ENCODE data around the gene VAV2. TPM values are rescaled to one million over a fixed set of nuclear protein-coding genes. Genes with fewer than 3 reads are reported as not detected.

The VAV2 gene
- total and polyA plus RNA-seq, 5 donors from 2014 or later = 0.24 to 0.67 (median 0.37) TPM; not detected in 1

DNA sequence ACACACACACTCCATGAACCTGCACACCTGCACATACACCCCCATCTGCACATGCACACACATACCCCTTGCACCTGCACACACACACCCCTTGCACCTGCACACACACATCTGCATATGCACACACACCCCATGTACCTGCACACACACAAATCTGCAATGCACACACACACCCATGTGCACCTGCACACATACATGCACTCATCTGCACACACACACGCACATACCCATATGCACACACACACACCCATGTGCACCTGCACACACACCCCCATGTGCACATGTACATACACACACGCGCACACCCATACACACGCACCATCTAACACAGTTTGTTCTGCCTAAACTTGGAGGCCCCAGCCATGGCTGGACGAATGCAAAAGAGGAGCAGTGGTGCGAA, 138.1 kb downstream of the VAV2 start:
- ATAC-seq (ENCODE audit: low read depth in 2 of 2) (no peak), DNase-seq (no peak)
- H3K27ac ChIP-seq (ENCODE audit: insufficient read depth, low read length, poor library complexity, severe bottlenecking) = no peak overlapping the region
- no peaks in the 10 kb centered on the region for H3K36me3 Mint-ChIP-seq
- H3K27me3 ChIP-seq (ENCODE audit: control insufficient read depth, insufficient read depth, low read length) = no peaks in the 10 kb centered on the region
- H3K4me3 ChIP-seq (ENCODE audit: low read depth, low read length) = no peak overlapping the region
- H3K27me3 Mint-ChIP-seq = no peaks in the 10 kb centered on the region
- H3K36me3 ChIP-seq (ENCODE audit: control insufficient read depth, insufficient read depth, low read length) = no peaks in the 10 kb centered on the region
- H3K4me1 ChIP-seq (ENCODE audit: control insufficient read depth, insufficient read depth, low read length, poor library complexity, severe bottlenecking) = no peaks in the 10 kb centered on the region
- H3K4me1 Mint-ChIP-seq = peaks cover 0 to 3% (median under 1%) of the 10 kb centered on the region in 4 donors
- no peaks in the 10 kb centered on the region for H3K9me3 ChIP-seq (ENCODE audit: control insufficient read depth in 2 of 2, low read length in 2 of 2)
- H3K4me3 Mint-ChIP-seq = no peak overlapping the region
- H3K9me3 Mint-ChIP-seq = no peaks in the 10 kb centered on the region
- H3K27ac Mint-ChIP-seq = peak overlapping the region in 1 of 3 donors; percentile 18

DNA sequence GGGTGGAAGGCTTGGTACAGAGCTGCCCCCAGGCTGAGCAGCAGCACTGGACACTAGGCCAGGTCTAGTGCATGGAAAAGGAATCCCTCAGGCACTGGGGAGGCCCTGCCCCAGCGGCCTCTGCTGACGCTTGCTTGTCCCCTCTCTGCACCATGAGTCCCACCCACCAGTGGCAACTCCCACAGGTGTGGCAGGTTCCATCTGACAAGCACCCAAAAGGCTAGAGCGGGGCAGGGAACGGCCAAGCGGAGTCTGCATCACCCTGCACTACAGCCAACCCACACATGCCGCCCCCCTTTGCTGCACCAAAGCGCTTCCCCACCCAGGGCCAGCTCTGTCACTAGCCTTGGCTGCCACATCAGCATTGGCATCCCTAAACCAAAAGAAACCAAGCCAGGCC, 138.8 kb downstream of the VAV2 start:
- Histone ChIP-seq H3K27me3 (ENCODE audit: control insufficient read depth, insufficient read depth, low read length) (no peaks in the 10 kb centered on the region), H3K4me3 (ENCODE audit: low read depth, low read length) (no peak overlapping the region), H3K4me1 (ENCODE audit: control insufficient read depth, insufficient read depth, low read length, poor library complexity, severe bottlenecking) (no peaks in the 10 kb centered on the region), H3K27ac (ENCODE audit: insufficient read depth, low read length, poor library complexity, severe bottlenecking) (no peak overlapping the region), H3K36me3 (ENCODE audit: control insufficient read depth, insufficient read depth, low read length) (no peaks in the 10 kb centered on the region), H3K9me3 (ENCODE audit: control insufficient read depth in 2 of 2, low read length in 2 of 2) (no peaks in the 10 kb centered on the region)
- H3K4me1 Mint-ChIP-seq = peaks cover 0 to 3% (median under 1%) of the 10 kb centered on the region in 4 donors
- H3K4me3 Mint-ChIP-seq = no peak overlapping the region
- DNase-seq = no peak
- no peak overlapping the region for H3K27ac Mint-ChIP-seq
- no peaks in the 10 kb centered on the region for H3K9me3 Mint-ChIP-seq
- no peaks in the 10 kb centered on the region for H3K36me3 Mint-ChIP-seq
- no peak for ATAC-seq (ENCODE audit: low read depth in 2 of 2)
- H3K27me3 Mint-ChIP-seq = no peaks in the 10 kb centered on the region

GRCh38 chr9:133852431-133852830, 139.7 kb downstream of the VAV2 start:
- no peak overlapping the region for H3K27ac Mint-ChIP-seq
- H3K27ac ChIP-seq (ENCODE audit: insufficient read depth, low read length, poor library complexity, severe bottlenecking) = no peak overlapping the region
- no peaks in the 10 kb centered on the region for H3K9me3 Mint-ChIP-seq
- no peaks in the 10 kb centered on the region for H3K36me3 Mint-ChIP-seq
- no peaks in the 10 kb centered on the region for H3K36me3 ChIP-seq (ENCODE audit: control insufficient read depth, insufficient read depth, low read length)
- no peaks in the 10 kb centered on the region for H3K4me1 ChIP-seq (ENCODE audit: control insufficient read depth, insufficient read depth, low read length, poor library complexity, severe bottlenecking)
- H3K9me3 ChIP-seq (ENCODE audit: control insufficient read depth in 2 of 2, low read length in 2 of 2) = no peaks in the 10 kb centered on the region
- ATAC-seq (ENCODE audit: low read depth in 2 of 2) (no peak), DNase-seq (no peak)
- no peak overlapping the region for H3K4me3 ChIP-seq (ENCODE audit: low read depth, low read length)
- peaks cover 0 to 3% (median under 1%) of the 10 kb centered on the region in 4 donors for H3K4me1 Mint-ChIP-seq
- H3K27me3 Mint-ChIP-seq = no peaks in the 10 kb centered on the region
- no peak overlapping the region for H3K4me3 Mint-ChIP-seq
- H3K27me3 ChIP-seq (ENCODE audit: control insufficient read depth, insufficient read depth, low read length) = no peaks in the 10 kb centered on the region

GRCh38 chr9:133851693-133852092, 140.4 kb downstream of the VAV2 start:
- Mint-ChIP-seq H3K36me3 (no peaks in the 10 kb centered on the region), H3K27me3 (no peaks in the 10 kb centered on the region), H3K4me1 (peaks cover 0 to 3% (median under 1%) of the 10 kb centered on the region in 4 donors), H3K4me3 (no peak overlapping the region), H3K27ac (no peak overlapping the region), H3K9me3 (no peaks in the 10 kb centered on the region)
- Histone ChIP-seq H3K36me3 (ENCODE audit: control insufficient read depth, insufficient read depth, low read length) (no peaks in the 10 kb centered on the region), H3K9me3 (ENCODE audit: control insufficient read depth in 2 of 2, low read length in 2 of 2) (no peaks in the 10 kb centered on the region), H3K4me3 (ENCODE audit: low read depth, low read length) (no peak overlapping the region), H3K27ac (ENCODE audit: insufficient read depth, low read length, poor library complexity, severe bottlenecking) (no peak overlapping the region), H3K4me1 (ENCODE audit: control insufficient read depth, insufficient read depth, low read length, poor library complexity, severe bottlenecking) (no peaks in the 10 kb centered on the region), H3K27me3 (ENCODE audit: control insufficient read depth, insufficient read depth, low read length) (no peaks in the 10 kb centered on the region)
- no peak for ATAC-seq (ENCODE audit: low read depth in 2 of 2)
- no peak for DNase-seq

DNA sequence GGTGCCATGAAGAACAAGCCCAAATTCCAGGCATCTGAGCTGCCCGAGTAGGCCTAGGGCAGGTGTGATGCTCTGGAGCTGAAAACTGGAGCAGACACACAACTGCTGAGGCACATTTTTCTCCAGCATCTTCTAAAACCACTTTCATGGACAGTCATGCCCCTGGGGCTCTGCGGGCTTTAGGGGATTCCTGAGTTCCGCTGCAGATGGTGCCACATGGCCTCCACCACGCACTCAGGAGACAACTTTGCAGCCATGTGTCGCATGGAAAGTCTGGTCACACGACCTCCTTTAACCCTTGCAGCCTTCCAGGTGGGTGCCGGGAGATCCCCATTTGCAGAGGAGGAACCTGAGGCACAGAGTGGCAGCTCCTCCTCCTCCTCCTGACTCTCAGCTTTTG, 141.2 kb downstream of the VAV2 start:
- H3K9me3 Mint-ChIP-seq = no peaks in the 10 kb centered on the region
- H3K27me3 ChIP-seq (ENCODE audit: control insufficient read depth, insufficient read depth, low read length) = no peaks in the 10 kb centered on the region
- no peak overlapping the region for H3K27ac ChIP-seq (ENCODE audit: insufficient read depth, low read length, poor library complexity, severe bottlenecking)
- H3K4me3 Mint-ChIP-seq = no peak overlapping the region
- no peak overlapping the region for H3K27ac Mint-ChIP-seq
- no peaks in the 10 kb centered on the region for H3K36me3 ChIP-seq (ENCODE audit: control insufficient read depth, insufficient read depth, low read length)
- no peaks in the 10 kb centered on the region for H3K4me1 ChIP-seq (ENCODE audit: control insufficient read depth, insufficient read depth, low read length, poor library complexity, severe bottlenecking)
- no peaks in the 10 kb centered on the region for H3K9me3 ChIP-seq (ENCODE audit: control insufficient read depth in 2 of 2, low read length in 2 of 2)
- H3K4me1 Mint-ChIP-seq = peaks cover 0 to 3% (median under 1%) of the 10 kb centered on the region in 4 donors
- no peak overlapping the region for H3K4me3 ChIP-seq (ENCODE audit: low read depth, low read length)
- no peaks in the 10 kb centered on the region for H3K36me3 Mint-ChIP-seq
- no peak for DNase-seq
- ATAC-seq (ENCODE audit: low read depth in 2 of 2) = no peak
- no peaks in the 10 kb centered on the region for H3K27me3 Mint-ChIP-seq

DNA sequence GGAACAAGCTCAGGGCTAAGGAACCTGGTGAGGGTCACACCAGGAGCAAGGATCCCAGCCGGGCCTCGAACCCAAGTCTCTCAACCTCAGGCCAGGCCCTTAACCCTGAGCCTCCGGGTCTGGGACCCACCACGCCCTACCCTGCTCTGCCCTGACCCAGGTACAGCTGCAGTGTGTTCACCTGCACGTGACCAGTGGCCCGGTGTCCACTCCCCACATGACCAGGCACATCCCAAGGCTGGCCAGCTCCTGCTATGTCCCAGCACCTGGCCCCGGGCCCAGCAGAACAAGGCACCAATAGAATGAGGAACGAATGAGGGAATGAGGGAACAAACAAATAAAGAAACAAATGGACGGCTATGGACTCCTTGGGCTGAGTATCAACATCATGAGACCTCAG, 142.0 kb downstream of the VAV2 start:
- no peak for DNase-seq
- Histone ChIP-seq H3K27me3 (ENCODE audit: control insufficient read depth, insufficient read depth, low read length) (no peaks in the 10 kb centered on the region), H3K4me1 (ENCODE audit: control insufficient read depth, insufficient read depth, low read length, poor library complexity, severe bottlenecking) (no peaks in the 10 kb centered on the region), H3K9me3 (ENCODE audit: control insufficient read depth in 2 of 2, low read length in 2 of 2) (no peaks in the 10 kb centered on the region), H3K36me3 (ENCODE audit: control insufficient read depth, insufficient read depth, low read length) (no peaks in the 10 kb centered on the region), H3K4me3 (ENCODE audit: low read depth, low read length) (no peak overlapping the region), H3K27ac (ENCODE audit: insufficient read depth, low read length, poor library complexity, severe bottlenecking) (no peak overlapping the region)
- Mint-ChIP-seq H3K27me3 (no peaks in the 10 kb centered on the region), H3K36me3 (no peaks in the 10 kb centered on the region), H3K4me3 (no peak overlapping the region), H3K27ac (no peak overlapping the region), H3K9me3 (no peaks in the 10 kb centered on the region), H3K4me1 (peaks cover 0 to 3% (median under 1%) of the 10 kb centered on the region in 4 donors)
- no peak for ATAC-seq (ENCODE audit: low read depth in 2 of 2)

DNA sequence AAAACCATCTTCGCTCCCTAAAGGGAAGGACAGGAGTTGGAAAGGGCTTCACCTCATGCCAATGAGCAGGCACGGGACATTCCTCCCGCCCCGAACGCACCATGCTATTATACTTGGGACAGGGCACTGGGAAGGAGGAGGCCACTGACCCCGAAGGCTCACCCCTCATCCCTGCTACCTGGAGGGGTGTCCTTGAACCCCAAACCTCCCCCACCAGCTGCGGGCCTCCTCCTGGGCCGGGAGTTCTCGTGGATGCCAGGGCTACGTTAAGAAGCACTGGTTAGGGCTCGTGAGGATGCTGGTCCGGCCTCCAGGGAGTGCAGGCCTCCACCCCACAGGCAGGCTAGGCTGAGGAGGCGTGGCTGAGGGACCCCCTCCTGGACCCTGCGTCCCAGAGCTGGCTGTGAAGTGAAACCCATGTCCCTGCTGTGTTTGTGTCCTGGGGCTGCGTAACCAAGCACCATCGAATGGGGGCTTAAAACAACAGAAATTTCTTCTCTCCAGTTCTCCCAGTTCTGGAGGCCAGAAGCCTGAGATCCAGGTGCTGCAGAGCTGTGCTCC, 142.9 kb downstream of the VAV2 start:
- peaks cover 0 to 5% (median under 1%) of the 10 kb centered on the region in 4 donors for H3K4me1 Mint-ChIP-seq
- no peak overlapping the region for H3K4me3 ChIP-seq (ENCODE audit: low read depth, low read length)
- no peak overlapping the region for H3K27ac ChIP-seq (ENCODE audit: insufficient read depth, low read length, poor library complexity, severe bottlenecking)
- H3K27ac Mint-ChIP-seq = no peak overlapping the region
- ATAC-seq (ENCODE audit: low read depth in 2 of 2) (no peak), DNase-seq (no peak)
- H3K27me3 ChIP-seq (ENCODE audit: control insufficient read depth, insufficient read depth, low read length) = no peaks in the 10 kb centered on the region
- H3K9me3 Mint-ChIP-seq = no peaks in the 10 kb centered on the region
- H3K9me3 ChIP-seq (ENCODE audit: control insufficient read depth in 2 of 2, low read length in 2 of 2) = no peaks in the 10 kb centered on the region
- H3K36me3 ChIP-seq (ENCODE audit: control insufficient read depth, insufficient read depth, low read length) = no peaks in the 10 kb centered on the region
- no peaks in the 10 kb centered on the region for H3K4me1 ChIP-seq (ENCODE audit: control insufficient read depth, insufficient read depth, low read length, poor library complexity, severe bottlenecking)
- H3K36me3 Mint-ChIP-seq = no peaks in the 10 kb centered on the region
- no peak overlapping the region for H3K4me3 Mint-ChIP-seq
- no peaks in the 10 kb centered on the region for H3K27me3 Mint-ChIP-seq

DNA sequence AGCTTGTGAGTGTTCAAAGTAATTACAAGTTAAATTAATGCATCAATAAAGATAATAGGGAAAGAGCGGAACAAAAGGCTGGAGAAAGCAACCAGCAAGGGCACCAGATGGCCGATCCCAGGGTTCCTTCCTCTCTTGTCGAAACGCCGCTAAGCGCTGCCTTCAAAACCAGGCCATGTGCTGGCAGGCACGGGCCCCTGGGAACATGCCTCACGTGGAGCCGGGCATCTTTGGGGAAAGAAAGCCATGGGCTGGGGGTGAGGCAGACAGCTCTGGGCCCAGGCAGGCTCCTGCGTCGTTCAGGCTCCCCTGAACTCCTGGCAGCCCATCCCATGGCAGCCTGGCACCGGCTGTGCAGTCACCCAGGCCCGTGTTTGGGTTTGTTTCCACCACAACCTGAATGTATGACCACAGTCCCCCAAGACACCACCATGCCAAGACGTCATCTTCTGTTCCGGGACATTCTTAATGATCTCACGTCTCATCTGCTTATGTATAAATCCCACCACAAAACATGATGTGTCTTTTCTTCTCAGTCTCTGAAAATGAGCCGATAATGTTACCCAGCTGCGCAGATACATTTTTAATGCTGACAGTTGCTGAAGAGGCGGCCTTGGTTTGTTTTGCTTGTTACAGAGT, 143.5 kb downstream of the VAV2 start:
- DNase-seq = no peak
- Histone ChIP-seq H3K4me3 (ENCODE audit: low read depth, low read length) (no peak overlapping the region), H3K27ac (ENCODE audit: insufficient read depth, low read length, poor library complexity, severe bottlenecking) (no peak overlapping the region), H3K27me3 (ENCODE audit: control insufficient read depth, insufficient read depth, low read length) (no peaks in the 10 kb centered on the region), H3K4me1 (ENCODE audit: control insufficient read depth, insufficient read depth, low read length, poor library complexity, severe bottlenecking) (no peaks in the 10 kb centered on the region), H3K36me3 (ENCODE audit: control insufficient read depth, insufficient read depth, low read length) (no peaks in the 10 kb centered on the region), H3K9me3 (ENCODE audit: control insufficient read depth in 2 of 2, low read length in 2 of 2) (no peaks in the 10 kb centered on the region)
- no peaks in the 10 kb centered on the region for H3K36me3 Mint-ChIP-seq
- no peaks in the 10 kb centered on the region for H3K9me3 Mint-ChIP-seq
- no peak overlapping the region for H3K4me3 Mint-ChIP-seq
- no peak overlapping the region for H3K27ac Mint-ChIP-seq
- no peak for ATAC-seq (ENCODE audit: low read depth in 2 of 2)
- H3K4me1 Mint-ChIP-seq = peaks cover 0 to 5% (median under 1%) of the 10 kb centered on the region in 4 donors
- no peaks in the 10 kb centered on the region for H3K27me3 Mint-ChIP-seq

Measured in CD4-positive, CD25-positive, alpha-beta regulatory T cell (primary cell).